ENCODE data around the gene KISS1R.

The KISS1R gene

DNA sequence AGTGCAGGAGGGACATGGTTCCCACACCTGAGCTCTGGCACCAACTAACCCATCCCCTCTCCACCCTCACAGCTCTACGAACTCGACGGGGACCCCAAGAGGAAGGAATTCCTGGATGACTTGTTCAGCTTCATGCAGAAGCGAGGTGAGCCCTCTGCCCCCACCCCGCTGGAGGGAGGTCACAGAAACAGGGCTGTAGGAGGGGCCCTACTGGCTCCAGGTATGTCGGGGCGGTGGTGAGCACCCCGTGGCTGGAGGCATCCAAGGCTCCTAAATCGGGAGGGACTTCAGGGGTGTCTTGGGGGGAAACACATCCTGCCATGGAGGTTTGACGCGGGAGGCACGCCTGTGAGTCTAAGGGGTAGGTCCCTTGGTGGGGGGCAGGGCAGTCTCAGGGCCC lies 42.9 kb downstream of the KISS1R start:
- no peak for DNase-seq (ENCODE audit: low read depth, low spot score)
- H3K9me3 ChIP-seq (ENCODE audit: low read depth, low read length): no peaks in the 10 kb centered on the region
- no peak overlapping the region for H3K9ac ChIP-seq (ENCODE audit: insufficient read length)
- no peak overlapping the region for H3K27ac ChIP-seq
- H3K36me3 ChIP-seq (ENCODE audit: insufficient read depth, low read length): peaks cover 4% of the 10 kb centered on the region
- TF ChIP-seq EZH2 (IDR thresholded peaks at IDR 0.05): no peak
- H3K4me3 ChIP-seq: no peak overlapping the region

- no peak for DNase-seq (ENCODE audit: low read depth, low spot score)
- Histone ChIP-seq H3K4me3 (no peak overlapping the region), H3K36me3 (ENCODE audit: insufficient read depth, low read length) (peaks cover 10% of the 10 kb centered on the region), H3K27ac (no peak overlapping the region), H3K9ac (ENCODE audit: insufficient read length) (no peak overlapping the region), H3K9me3 (ENCODE audit: low read depth, low read length) (no peaks in the 10 kb centered on the region)
- TF ChIP-seq EZH2 (IDR thresholded peaks at IDR 0.05) (no peak), POLR2AphosphoS5 (IDR thresholded peaks at IDR 0.05; ENCODE audit: borderline replicate concordance, low read depth, low read length) (no peak), FOXP2 (optimal IDR thresholded peaks at IDR 0.05; ENCODE audit: control extremely low read depth, extremely low read length, insufficient read depth) (no peak)
Observed at GRCh38 chr19:960601-960938, 43.4 kb downstream of the KISS1R start.

- Histone ChIP-seq H3K36me3 (ENCODE audit: insufficient read depth, low read length) (peaks cover 14% of the 10 kb centered on the region), H3K9ac (ENCODE audit: insufficient read length) (no peak overlapping the region)
Observed at GRCh38 chr19:961866-962620, 44.9 kb downstream of the KISS1R start.

DNA sequence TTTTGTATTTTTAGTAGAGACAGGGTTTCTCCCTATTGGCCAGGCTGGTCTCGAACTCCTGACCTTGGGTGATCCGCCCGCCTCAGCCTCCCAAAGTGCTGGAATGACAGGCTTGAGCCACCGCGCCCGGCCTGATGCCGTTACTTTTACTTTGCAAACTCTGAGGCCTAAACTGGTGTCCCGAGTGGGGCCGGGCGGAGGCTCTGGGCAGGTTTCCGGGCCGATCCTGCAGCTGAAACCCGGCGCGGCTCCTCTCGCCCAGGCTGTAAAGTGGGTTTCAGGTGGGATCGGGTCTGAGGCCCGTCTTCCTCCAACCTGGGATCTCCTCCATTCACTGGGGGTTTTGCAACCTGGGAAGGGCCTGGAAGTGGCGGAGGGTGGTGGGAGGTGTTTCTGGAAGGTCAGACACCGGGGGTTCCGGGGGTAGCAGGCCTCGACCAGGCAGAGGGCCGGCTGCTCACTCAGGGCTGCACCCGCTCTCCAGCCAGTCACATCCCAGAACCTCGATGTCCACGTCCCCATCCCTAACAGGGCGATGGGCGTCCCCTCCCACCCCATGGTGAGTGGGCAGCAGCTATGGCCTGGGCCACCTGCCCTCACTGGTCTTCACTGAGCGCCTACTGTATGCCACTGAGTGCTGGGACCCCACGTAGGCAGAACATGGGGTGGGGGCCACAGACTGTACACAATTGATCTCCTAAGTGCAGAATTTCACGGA lies 45.7 kb downstream of the KISS1R start:
- H3K4me3 ChIP-seq: no peak overlapping the region
- no peak for DNase-seq (ENCODE audit: low read depth, low spot score)
- H3K9me3 ChIP-seq (ENCODE audit: low read depth, low read length): no peaks in the 10 kb centered on the region
- TF ChIP-seq EZH2 (IDR thresholded peaks at IDR 0.05) (no peak), POLR2AphosphoS5 (IDR thresholded peaks at IDR 0.05; ENCODE audit: borderline replicate concordance, low read depth, low read length) (no peak), FOXP2 (optimal IDR thresholded peaks at IDR 0.05; ENCODE audit: control extremely low read depth, extremely low read length, insufficient read depth) (no peak)
- no peak overlapping the region for H3K9ac ChIP-seq (ENCODE audit: insufficient read length)
- no peak overlapping the region for H3K27ac ChIP-seq
- peaks cover 14% of the 10 kb centered on the region for H3K36me3 ChIP-seq (ENCODE audit: insufficient read depth, low read length)

More at GRCh38 chr19:961866-962620, 44.9 kb downstream of the KISS1R start:
- Histone ChIP-seq H3K27ac (no peak overlapping the region), H3K9me3 (ENCODE audit: low read depth, low read length) (no peaks in the 10 kb centered on the region), H3K4me3 (no peak overlapping the region)
- TF ChIP-seq EZH2 (IDR thresholded peaks at IDR 0.05): no peak
- no peak for DNase-seq (ENCODE audit: low read depth, low spot score)

GRCh38 chr19:963486-963951 lies 46.4 kb downstream of the KISS1R start:
- Histone ChIP-seq H3K27ac (no peak overlapping the region), H3K36me3 (ENCODE audit: insufficient read depth, low read length) (peaks cover 17% of the 10 kb centered on the region), H3K4me3 (no peak overlapping the region), H3K9ac (ENCODE audit: insufficient read length) (no peak overlapping the region), H3K9me3 (ENCODE audit: low read depth, low read length) (no peaks in the 10 kb centered on the region)
- no peak for DNase-seq (ENCODE audit: low read depth, low spot score)
- no peak for TF ChIP-seq FOXP2 (optimal IDR thresholded peaks at IDR 0.05; ENCODE audit: control extremely low read depth, extremely low read length, insufficient read depth)
- no peak for TF ChIP-seq EZH2 (IDR thresholded peaks at IDR 0.05)
- no peak for TF ChIP-seq POLR2AphosphoS5 (IDR thresholded peaks at IDR 0.05; ENCODE audit: borderline replicate concordance, low read depth, low read length)

- H3K27ac ChIP-seq: no peak overlapping the region
- no peak for DNase-seq (ENCODE audit: low read depth, low spot score)
- H3K4me3 ChIP-seq: no peak overlapping the region
- no peak overlapping the region for H3K9ac ChIP-seq (ENCODE audit: insufficient read length)
- TF ChIP-seq POLR2AphosphoS5 (IDR thresholded peaks at IDR 0.05; ENCODE audit: borderline replicate concordance, low read depth, low read length) (no peak), FOXP2 (optimal IDR thresholded peaks at IDR 0.05; ENCODE audit: control extremely low read depth, extremely low read length, insufficient read depth) (no peak), EZH2 (IDR thresholded peaks at IDR 0.05) (no peak)
- H3K9me3 ChIP-seq (ENCODE audit: low read depth, low read length): no peaks in the 10 kb centered on the region
- H3K36me3 ChIP-seq (ENCODE audit: insufficient read depth, low read length): peaks cover 20% of the 10 kb centered on the region
Observed at GRCh38 chr19:964116-964520, 47.0 kb downstream of the KISS1R start.

- no peak for DNase-seq (ENCODE audit: low read depth, low spot score)
- Histone ChIP-seq H3K9ac (ENCODE audit: insufficient read length) (no peak overlapping the region), H3K36me3 (ENCODE audit: insufficient read depth, low read length) (peaks cover 20% of the 10 kb centered on the region), H3K27ac (no peak overlapping the region), H3K4me3 (no peak overlapping the region), H3K9me3 (ENCODE audit: low read depth, low read length) (no peaks in the 10 kb centered on the region)
- no peak for TF ChIP-seq POLR2AphosphoS5 (IDR thresholded peaks at IDR 0.05; ENCODE audit: borderline replicate concordance, low read depth, low read length)
Observed at GRCh38 chr19:964761-965694, 47.9 kb downstream of the KISS1R start.

DNA sequence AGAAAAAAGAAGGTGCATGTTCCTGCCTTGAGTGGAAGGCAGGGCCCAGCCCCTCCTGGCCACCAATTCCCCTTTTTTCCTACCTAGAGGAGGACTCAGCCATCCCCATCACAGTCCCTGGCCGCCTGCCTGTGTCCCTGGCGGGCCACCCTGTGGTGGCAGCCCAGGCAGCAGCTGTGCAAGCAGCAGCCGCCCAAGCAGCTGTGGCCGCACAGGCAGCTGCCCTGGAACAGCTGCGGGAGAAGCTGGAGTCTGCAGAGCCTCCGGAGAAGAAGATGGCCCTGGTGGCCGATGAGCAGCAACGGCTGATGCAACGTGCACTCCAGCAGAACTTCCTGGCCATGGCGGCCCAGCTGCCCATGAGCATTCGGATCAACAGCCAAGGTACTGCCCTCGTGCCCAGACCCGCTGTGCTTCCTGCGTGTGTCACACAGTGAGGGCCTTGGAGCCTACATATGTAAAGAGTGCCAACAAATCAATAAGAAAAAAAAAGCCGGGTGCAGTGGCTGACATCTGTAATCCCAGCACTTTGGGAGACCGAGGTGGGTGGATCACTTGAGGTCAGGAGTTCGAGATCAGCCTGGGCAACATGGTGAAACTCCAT lies 49.5 kb downstream of the KISS1R start:
- no peak overlapping the region for H3K4me3 ChIP-seq
- H3K27ac ChIP-seq: no peak overlapping the region
- H3K9me3 ChIP-seq (ENCODE audit: low read depth, low read length): no peaks in the 10 kb centered on the region
- DNase-seq (ENCODE audit: low read depth, low spot score): no peak
- TF ChIP-seq EZH2 (IDR thresholded peaks at IDR 0.05): no peak
- no peak for TF ChIP-seq FOXP2 (optimal IDR thresholded peaks at IDR 0.05; ENCODE audit: control extremely low read depth, extremely low read length, insufficient read depth)
- no peak for TF ChIP-seq POLR2AphosphoS5 (IDR thresholded peaks at IDR 0.05; ENCODE audit: borderline replicate concordance, low read depth, low read length)
- H3K36me3 ChIP-seq (ENCODE audit: insufficient read depth, low read length): peaks cover 31% of the 10 kb centered on the region
- H3K9ac ChIP-seq (ENCODE audit: insufficient read length): no peak overlapping the region

Data from SK-N-MC (cell line).